ENCODE results near the gene CCL15.

CCL15 gene

GRCh38 chr17:35991075-35991474 lies 10.3 kb downstream of the CCL15 start:
- DNase-seq (ENCODE audit: low spot score), result no peak

- DNase-seq (ENCODE audit: low spot score), result no peak
Measured at GRCh38 chr17:35988164-35988563, 13.2 kb downstream of the CCL15 start.

- DNase-seq (ENCODE audit: low spot score), result no peak
Measured at GRCh38 chr17:35986643-35987042, 14.7 kb downstream of the CCL15 start, which contains the start of gene CCL14. Gene CCL14 (minus strand): TSS chr17:35986729. CDS start chr17:35986649, 80 bp downstream.

- DNase-seq (ENCODE audit: low spot score), result no peak
Measured at GRCh38 chr17:35984140-35984539, 17.2 kb downstream of the CCL15 start.

- no peak for DNase-seq (ENCODE audit: low spot score)
Measured at GRCh38 chr17:35982409-35983191, 18.8 kb downstream of the CCL15 start.

GRCh38 chr17:35981908-35982330 lies 19.4 kb downstream of the CCL15 start:
- no peak for DNase-seq (ENCODE audit: low spot score)

GRCh38 chr17:35981246-35981645 lies 20.1 kb downstream of the CCL15 start, which contains the start of gene CCL16:
Gene CCL16 (minus strand): TSS chr17:35981497. CDS start chr17:35981420, 77 bp downstream.
- no peak for DNase-seq (ENCODE audit: low spot score)

- DNase-seq (ENCODE audit: low spot score), result no peak
Measured at GRCh38 chr17:35978346-35978745, 23.0 kb downstream of the CCL15 start.

GRCh38 chr17:35977509-35977908 lies 23.8 kb downstream of the CCL15 start:
- DNase-seq (ENCODE audit: low spot score), result no peak

- no peak for DNase-seq (ENCODE audit: low spot score)
Measured at GRCh38 chr17:35973333-35974260, 27.8 kb downstream of the CCL15 start.

- DNase-seq (ENCODE audit: low spot score), result no peak
Measured at GRCh38 chr17:35972945-35973332, 28.4 kb downstream of the CCL15 start.

- DNase-seq (ENCODE audit: low spot score), result no peak
Measured at GRCh38 chr17:35972535-35972934, 28.8 kb downstream of the CCL15 start.

GRCh38 chr17:35972066-35972465 lies 29.3 kb downstream of the CCL15 start:
- no peak for DNase-seq (ENCODE audit: low spot score)

GRCh38 chr17:35969558-35970380 lies 31.6 kb downstream of the CCL15 start:
- DNase-seq (ENCODE audit: low spot score), result peak; percentile 87

- no peak for DNase-seq (ENCODE audit: low spot score)
Measured at GRCh38 chr17:35968520-35969054, 32.8 kb downstream of the CCL15 start.

- DNase-seq (ENCODE audit: low spot score), result no peak
Measured at GRCh38 chr17:35965272-35965671, 36.1 kb downstream of the CCL15 start.

- no peak for DNase-seq (ENCODE audit: low spot score)
Measured at GRCh38 chr17:35963663-35964062, 37.7 kb downstream of the CCL15 start.

GRCh38 chr17:35953720-35954119 lies 47.6 kb downstream of the CCL15 start:
- DNase-seq (ENCODE audit: low spot score), result no peak

GRCh38 chr17:35949401-35949800 lies 52.0 kb downstream of the CCL15 start:
- no peak for DNase-seq (ENCODE audit: low spot score)

- no peak for DNase-seq (ENCODE audit: low spot score)
Measured at GRCh38 chr17:35948092-35948491, 53.3 kb downstream of the CCL15 start.
